H7 (cell line): Measurements from ENCODE around the gene GABBR2. TPM values are rescaled to one million over a fixed set of nuclear protein-coding genes. Genes with fewer than 3 reads are reported as not detected.

ENCODE experiments used
- DNase-seq: peaks from one replicate; pipeline ENCODE4 v3.0.0; 2012
- H3K27me3 ChIP-seq: 2 replicates; pipeline ENCODE4 v1.6.0; 2011; ENCODE audit warnings: mild to moderate bottlenecking, low read length; ENCODE audit not compliant: control insufficient read depth, insufficient read depth
- H3K36me3 ChIP-seq: replicated peaks from 2 replicates; pipeline ENCODE4 v1.5.1; 2011; ENCODE audit warnings: low read length; ENCODE audit not compliant: control insufficient read depth, insufficient read depth
- H3K4me3 ChIP-seq: 2 replicates; pipeline ENCODE4 v1.5.1; 2011; ENCODE audit warnings: low read depth, mild to moderate bottlenecking, control low read depth, low read length, moderate library complexity; ENCODE audit not compliant: insufficient read depth
- total RNA-seq: library from RNA; depleted of rRNA; stranded (reverse); fragments of >200 nt; shearing (Covaris generic); gene quantifications from 2 replicates; pipeline ENCODE4 v1.2.3, GENCODE V29; 2014

The GABBR2 gene
- total RNA-seq, 1 experiment from 2014 or later: 0.66 TPM

- Histone ChIP-seq H3K27me3 (no peaks in the 10 kb centered on the region), H3K4me3 (no peak overlapping the region), H3K36me3 (no peaks in the 10 kb centered on the region)
- peak; percentile 43 for DNase-seq
Observed at GRCh38 chr9:98642661-98643312, 65.9 kb downstream of the GABBR2 start.

- no peak overlapping the region for H3K4me3 ChIP-seq
- DNase-seq: no peak
- no peaks in the 10 kb centered on the region for H3K36me3 ChIP-seq
- no peaks in the 10 kb centered on the region for H3K27me3 ChIP-seq
Observed at GRCh38 chr9:98641695-98642094, 67.0 kb downstream of the GABBR2 start.

- Histone ChIP-seq H3K36me3 (no peaks in the 10 kb centered on the region), H3K27me3 (no peaks in the 10 kb centered on the region), H3K4me3 (no peak overlapping the region)
- DNase-seq: no peak
Observed at GRCh38 chr9:98640394-98640793, 68.3 kb downstream of the GABBR2 start.

GRCh38 chr9:98639133-98639532 lies 69.6 kb downstream of the GABBR2 start:
- Histone ChIP-seq H3K27me3 (no peaks in the 10 kb centered on the region), H3K4me3 (no peak overlapping the region), H3K36me3 (no peaks in the 10 kb centered on the region)
- no peak for DNase-seq

- H3K36me3 ChIP-seq: no peaks in the 10 kb centered on the region
- no peak for DNase-seq
- H3K4me3 ChIP-seq: no peak overlapping the region
- no peaks in the 10 kb centered on the region for H3K27me3 ChIP-seq
Observed at GRCh38 chr9:98637381-98637780, 71.4 kb downstream of the GABBR2 start.

GRCh38 chr9:98635374-98635773 lies 73.4 kb downstream of the GABBR2 start:
- no peaks in the 10 kb centered on the region for H3K36me3 ChIP-seq
- H3K27me3 ChIP-seq: no peaks in the 10 kb centered on the region
- no peak for DNase-seq
- H3K4me3 ChIP-seq: no peak overlapping the region

- Histone ChIP-seq H3K4me3 (no peak overlapping the region), H3K36me3 (no peaks in the 10 kb centered on the region), H3K27me3 (no peaks in the 10 kb centered on the region)
- DNase-seq: no peak
Observed at GRCh38 chr9:98634685-98635336, 73.9 kb downstream of the GABBR2 start.

GRCh38 chr9:98632839-98633238 lies 75.9 kb downstream of the GABBR2 start:
- DNase-seq: no peak
- H3K4me3 ChIP-seq: no peak overlapping the region

GRCh38 chr9:98627296-98627695 lies 81.4 kb downstream of the GABBR2 start:
- no peak overlapping the region for H3K4me3 ChIP-seq
- no peaks in the 10 kb centered on the region for H3K27me3 ChIP-seq
- no peaks in the 10 kb centered on the region for H3K36me3 ChIP-seq
- DNase-seq: no peak

More at GRCh38 chr9:98632839-98633238, 75.9 kb downstream of the GABBR2 start:
- Histone ChIP-seq H3K36me3 (no peaks in the 10 kb centered on the region), H3K27me3 (no peaks in the 10 kb centered on the region)

GRCh38 chr9:98625728-98626127 lies 83.0 kb downstream of the GABBR2 start:
- Histone ChIP-seq H3K36me3 (no peaks in the 10 kb centered on the region), H3K4me3 (no peak overlapping the region), H3K27me3 (no peaks in the 10 kb centered on the region)
- DNase-seq: peak; percentile 71

- DNase-seq: no peak
- no peaks in the 10 kb centered on the region for H3K27me3 ChIP-seq
- no peaks in the 10 kb centered on the region for H3K36me3 ChIP-seq
- H3K4me3 ChIP-seq: no peak overlapping the region
Observed at GRCh38 chr9:98619788-98620187, 88.9 kb downstream of the GABBR2 start.

GRCh38 chr9:98615633-98616032 lies 93.1 kb downstream of the GABBR2 start:
- no peaks in the 10 kb centered on the region for H3K27me3 ChIP-seq
- DNase-seq: no peak
- no peak overlapping the region for H3K4me3 ChIP-seq
- no peaks in the 10 kb centered on the region for H3K36me3 ChIP-seq

GRCh38 chr9:98614941-98615340 lies 93.8 kb downstream of the GABBR2 start:
- H3K36me3 ChIP-seq: no peaks in the 10 kb centered on the region

GRCh38 chr9:98612061-98612752 lies 96.5 kb downstream of the GABBR2 start:
- DNase-seq: no peak
- H3K4me3 ChIP-seq: no peak overlapping the region
- no peaks in the 10 kb centered on the region for H3K27me3 ChIP-seq
- H3K36me3 ChIP-seq: no peaks in the 10 kb centered on the region

More at GRCh38 chr9:98614941-98615340, 93.8 kb downstream of the GABBR2 start:
- H3K27me3 ChIP-seq: no peaks in the 10 kb centered on the region
- no peak for DNase-seq
- no peak overlapping the region for H3K4me3 ChIP-seq

GRCh38 chr9:98611319-98611718 lies 97.4 kb downstream of the GABBR2 start:
- no peaks in the 10 kb centered on the region for H3K27me3 ChIP-seq
- no peaks in the 10 kb centered on the region for H3K36me3 ChIP-seq
- no peak overlapping the region for H3K4me3 ChIP-seq
- no peak for DNase-seq
